C4-2B (cell line): ENCODE data around the gene ZDHHC14.

Experiments
- CTCF ChIP-seq: fragments of 450-650 bp; conservative IDR thresholded peaks from 2 replicates; pipeline ENCODE4 v1.5.1; 2017; ENCODE audit warnings: mild to moderate bottlenecking
- ZFX ChIP-seq: fragments of 450-650 bp; IDR thresholded peaks from 2 replicates; pipeline ENCODE4 v1.6.1; 2017

GRCh38 chr6:157679605-157680580 is 298.9 kb downstream of the ZDHHC14 start:
- no peak for TF ChIP-seq CTCF
- TF ChIP-seq ZFX: no peak
